A673 (cell line): Measurements from ENCODE around the gene RGS14.

Experiments
- CTCF ChIP-seq: fragments of 300-800, 200-600 bp; sonication (generic); conservative IDR thresholded peaks from 2 replicates; pipeline ENCODE4 v1.5.1; 2017; ENCODE audit warnings: low read depth, mild to moderate bottlenecking, antibody characterized with exemption, low read length, moderate library complexity, mixed read lengths
- EZH2 ChIP-seq: fragments of 200-600 bp; sonication (generic); IDR thresholded peaks from 2 replicates; pipeline ENCODE4 v1.6.1; 2017; ENCODE audit warnings: borderline replicate concordance, low read depth, mild to moderate bottlenecking, mixed read lengths, antibody characterized with exemption, low read length; ENCODE audit not compliant: poor library complexity, severe bottlenecking

- no peak for TF ChIP-seq CTCF
- TF ChIP-seq EZH2, result no peak
Measured at GRCh38 chr5:177419046-177419445, 61.3 kb downstream of the RGS14 start.
